ENCODE data around the gene EXOC6. TPM values are rescaled to one million over a fixed set of nuclear protein-coding genes. Genes with fewer than 3 reads are reported as not detected.
"Not testable (repeated sequence)": the region's sequence is repeated elsewhere in the genome, so short reads cannot be mapped to it uniquely, and the experiment has no call there.

Gene EXOC6
- total RNA-seq, 4 donors from 2014 or later, result 14.4 to 22.4 (median 16.8) TPM

DNA sequence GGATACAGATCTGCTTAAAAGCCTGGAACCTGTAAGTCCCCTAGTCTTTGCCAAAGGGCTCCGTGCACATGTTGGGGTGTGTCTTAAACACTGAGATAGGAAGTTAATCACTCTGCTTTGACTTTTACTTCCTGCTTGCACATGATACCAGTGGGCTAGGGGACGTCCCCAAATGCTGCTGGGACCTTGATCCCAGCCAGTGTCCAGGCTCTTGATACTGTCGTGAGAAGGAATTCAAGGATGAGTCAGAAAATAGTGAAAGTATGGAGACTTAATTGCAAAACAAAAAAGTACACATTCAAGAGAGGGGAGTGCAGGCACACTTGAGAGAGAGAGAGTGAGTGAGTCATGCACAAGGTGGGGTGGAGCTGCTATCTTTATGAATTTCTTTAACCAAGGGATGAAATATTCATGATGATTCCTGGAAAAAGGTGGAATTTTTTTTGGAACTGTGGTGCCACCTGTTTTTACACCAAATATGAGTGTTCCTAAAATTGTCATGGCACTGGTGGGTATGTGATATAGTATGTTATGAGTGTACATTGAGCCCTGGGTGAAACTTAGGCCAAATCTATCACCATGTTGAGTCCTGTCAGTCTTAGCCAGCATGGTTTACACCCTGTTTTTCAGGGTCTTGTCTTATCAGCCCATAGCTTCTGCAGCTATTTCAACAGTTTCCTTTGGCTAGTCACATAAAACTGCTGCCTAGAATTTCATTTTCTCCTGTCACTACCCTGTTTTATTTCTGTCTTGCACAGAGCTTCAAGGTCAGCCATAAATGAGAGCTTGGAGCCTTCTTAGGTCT is 123.9 kb downstream of the EXOC6 start:
- no peaks in the 10 kb centered on the region for H3K27me3 ChIP-seq
- H3K36me3 ChIP-seq, result peaks cover 0 to 37% of the 10 kb centered on the region in 2 donors
- H3K4me1 ChIP-seq, result no peaks in the 10 kb centered on the region
- H3K27ac ChIP-seq, result no peak overlapping the region
- peak; percentile 39 for ATAC-seq
- WGBS, 2 donors (ENCODE audit: low coverage in 1 of 2), result 22% methylated on average over 3 of the region's 3 CpGs; no CpG with 5 or more reads in 1 of the 2 donors
- no peak for TF ChIP-seq EP300 (IDR thresholded peaks at IDR 0.05)
- TF ChIP-seq POLR2AphosphoS5 (IDR thresholded peaks at IDR 0.05), result no peak
- no peak for TF ChIP-seq POLR2A (IDR thresholded peaks at IDR 0.05)
- TF ChIP-seq, protein P1, sequence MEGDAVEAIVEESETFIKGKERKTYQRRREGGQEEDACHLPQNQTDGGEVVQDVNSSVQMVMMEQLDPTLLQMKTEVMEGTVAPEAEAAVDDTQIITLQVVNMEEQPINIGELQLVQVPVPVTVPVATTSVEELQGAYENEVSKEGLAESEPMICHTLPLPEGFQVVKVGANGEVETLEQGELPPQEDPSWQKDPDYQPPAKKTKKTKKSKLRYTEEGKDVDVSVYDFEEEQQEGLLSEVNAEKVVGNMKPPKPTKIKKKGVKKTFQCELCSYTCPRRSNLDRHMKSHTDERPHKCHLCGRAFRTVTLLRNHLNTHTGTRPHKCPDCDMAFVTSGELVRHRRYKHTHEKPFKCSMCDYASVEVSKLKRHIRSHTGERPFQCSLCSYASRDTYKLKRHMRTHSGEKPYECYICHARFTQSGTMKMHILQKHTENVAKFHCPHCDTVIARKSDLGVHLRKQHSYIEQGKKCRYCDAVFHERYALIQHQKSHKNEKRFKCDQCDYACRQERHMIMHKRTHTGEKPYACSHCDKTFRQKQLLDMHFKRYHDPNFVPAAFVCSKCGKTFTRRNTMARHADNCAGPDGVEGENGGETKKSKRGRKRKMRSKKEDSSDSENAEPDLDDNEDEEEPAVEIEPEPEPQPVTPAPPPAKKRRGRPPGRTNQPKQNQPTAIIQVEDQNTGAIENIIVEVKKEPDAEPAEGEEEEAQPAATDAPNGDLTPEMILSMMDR (IDR thresholded peaks at IDR 0.05), result no peak
- no peaks in the 10 kb centered on the region for H3K9me3 ChIP-seq
- no peak overlapping the region for H3K4me3 ChIP-seq

DNA sequence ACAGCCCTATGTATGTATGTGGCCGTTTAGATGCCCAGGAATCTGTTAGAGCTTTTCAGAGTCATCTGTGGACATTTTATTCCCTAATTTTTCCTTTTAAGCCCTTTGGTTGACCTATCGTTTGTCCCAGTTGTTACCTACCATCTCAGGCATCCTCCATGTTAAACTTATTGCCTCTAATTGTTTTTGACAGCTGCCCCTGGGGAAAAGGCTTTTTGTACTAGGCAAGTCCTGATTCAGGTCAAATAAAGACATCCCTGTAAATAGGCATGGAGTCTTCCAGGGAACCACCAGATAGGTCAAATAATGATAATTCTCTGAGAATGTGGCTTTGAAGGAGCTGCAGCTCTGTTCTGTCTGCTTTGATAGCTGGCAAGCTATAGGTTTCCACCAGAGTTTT is 124.6 kb downstream of the EXOC6 start:
- 40 to 67% methylated on average over 2 of the region's 2 CpGs for WGBS, 2 donors (ENCODE audit: low coverage in 1 of 2)
- no peaks in the 10 kb centered on the region for H3K9me3 ChIP-seq
- H3K27ac ChIP-seq, result no peak overlapping the region
- no peak for ATAC-seq
- peaks cover 0 to 37% of the 10 kb centered on the region in 2 donors for H3K36me3 ChIP-seq
- no peaks in the 10 kb centered on the region for H3K4me1 ChIP-seq
- TF ChIP-seq POLR2AphosphoS5 (IDR thresholded peaks at IDR 0.05) (no peak), EP300 (IDR thresholded peaks at IDR 0.05) (no peak), POLR2A (IDR thresholded peaks at IDR 0.05) (no peak)
- TF ChIP-seq, protein P1 (IDR thresholded peaks at IDR 0.05), result no peak
- no peaks in the 10 kb centered on the region for H3K27me3 ChIP-seq
- H3K4me3 ChIP-seq, result no peak overlapping the region

DNA sequence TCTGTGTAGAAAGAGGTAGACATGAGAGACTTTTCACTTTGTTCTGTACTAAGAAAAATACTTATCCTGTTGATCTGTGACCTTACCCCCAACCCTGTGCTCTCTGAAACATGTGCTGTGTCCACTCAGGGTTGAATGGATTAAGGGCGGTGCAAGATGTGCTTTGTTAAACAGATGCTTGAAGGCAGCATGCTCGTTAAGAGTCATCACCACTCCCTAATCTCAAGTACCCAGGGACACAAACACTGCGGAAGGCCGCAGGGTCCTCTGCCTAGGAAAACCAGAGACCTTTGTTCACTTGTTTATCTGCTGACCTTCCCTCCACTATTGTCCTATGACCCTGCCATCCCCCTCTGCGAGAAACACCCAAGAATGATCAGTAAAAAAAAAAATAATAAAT is 128.0 kb downstream of the EXOC6 start:
- not testable (repeated sequence) for H3K4me1 ChIP-seq, H3K27me3 ChIP-seq, H3K9me3 ChIP-seq, ATAC-seq, H3K27ac ChIP-seq, H3K4me3 ChIP-seq
- peaks cover 0 to 20% of the 10 kb centered on the region in 2 donors for H3K36me3 ChIP-seq
- no CpG with 5 or more reads among the region's 5 CpGs for WGBS, 2 donors (ENCODE audit: low coverage in 1 of 2)

- TF ChIP-seq POLR2A (IDR thresholded peaks at IDR 0.05), result no peak
- TF ChIP-seq, protein P1 (IDR thresholded peaks at IDR 0.05), result no peak
- no peak for TF ChIP-seq POLR2AphosphoS5 (IDR thresholded peaks at IDR 0.05)
- no peak for TF ChIP-seq EP300 (IDR thresholded peaks at IDR 0.05)
- Histone ChIP-seq H3K27me3 (no peaks in the 10 kb centered on the region), H3K4me1 (peaks cover 0 to 12% (median 0%) of the 10 kb centered on the region in 3 donors), H3K4me3 (no peak overlapping the region), H3K27ac (no peak overlapping the region), H3K9me3 (no peaks in the 10 kb centered on the region), H3K36me3 (no peaks in the 10 kb centered on the region)
- WGBS, 2 donors (ENCODE audit: low coverage in 1 of 2), result 69 to 73% methylated on average over 1 of the region's 1 CpG
- no peak for ATAC-seq
Measured at GRCh38 chr10:92989250-92989649, 140.9 kb downstream of the EXOC6 start.

DNA sequence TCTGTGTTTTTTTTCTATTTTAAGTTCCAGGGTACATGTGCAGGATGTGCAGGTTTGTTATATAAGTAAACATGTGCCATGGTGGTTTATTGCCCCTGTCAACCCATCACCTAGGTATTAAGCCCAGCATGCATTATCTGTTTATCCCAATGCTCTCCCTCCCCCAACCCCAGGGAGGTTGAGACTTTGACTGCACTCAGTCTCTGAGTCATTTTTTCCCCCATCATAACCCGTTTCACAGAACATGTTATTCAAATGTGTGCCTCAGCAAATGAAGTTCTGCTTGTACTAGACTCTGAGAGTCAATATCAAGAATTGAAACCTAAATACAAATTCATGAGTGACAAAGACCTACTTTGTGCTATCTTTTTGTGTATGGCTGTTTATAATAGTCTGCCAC is 142.3 kb downstream of the EXOC6 start:
- H3K9me3 ChIP-seq, result no peaks in the 10 kb centered on the region
- no peaks in the 10 kb centered on the region for H3K36me3 ChIP-seq
- no peaks in the 10 kb centered on the region for H3K27me3 ChIP-seq
- H3K27ac ChIP-seq, result no peak overlapping the region
- TF ChIP-seq POLR2AphosphoS5 (IDR thresholded peaks at IDR 0.05) (no peak), EP300 (IDR thresholded peaks at IDR 0.05) (no peak), POLR2A (IDR thresholded peaks at IDR 0.05) (no peak)
- TF ChIP-seq, protein P1 (IDR thresholded peaks at IDR 0.05), result no peak
- peaks cover 0 to 12% (median 0%) of the 10 kb centered on the region in 3 donors for H3K4me1 ChIP-seq
- WGBS, 2 donors (ENCODE audit: low coverage in 1 of 2), result 25% methylated on average over 1 of the region's 1 CpG; no CpG with 5 or more reads in 1 of the 2 donors
- H3K4me3 ChIP-seq, result no peak overlapping the region
- ATAC-seq, result no peak
